H1 (cell line): Measurements from ENCODE around the gene HCST. TPM values are rescaled to one million over a fixed set of nuclear protein-coding genes. Genes with fewer than 3 reads are reported as not detected.

Source experiments
- FOSL1 ChIP-seq: IDR thresholded peaks from 2 replicates; pipeline ENCODE4 v1.6.1; 2011; ENCODE audit warnings: mild to moderate bottlenecking, low read depth, low read length, moderate library complexity; ENCODE audit not compliant: insufficient read depth
- polyA plus RNA-seq, 7 experiments: library from polyadenylated mRNA; depleted of rRNA in 3 of 7; stranded (reverse) in 5 of 7; unstranded in 2 of 7; fragments of >200 nt in 5 of 7; fragments of 200-250 nt in 2 of 7; gene quantifications; 1 replicate in 5 of 7; 2 replicates in 1 of 7; 4 replicates in 1 of 7; pipeline versions ENCODE4 v1.2.1 to v1.2.3, GENCODE V29; 2011 to 2013; ENCODE audit warnings: missing spikeins in 2 of 7, mixed read lengths in 2 of 7
- total RNA-seq: library from RNA; stranded (reverse); fragmentation: NEBNext Ultra II Directional; extraction: Animal tissue kit (Norgen Biotek cat#: 25700); gene quantifications from 2 replicates; pipeline ENCODE4 v1.2.1, GENCODE V29; 2021

The HCST gene
- total and polyA plus RNA-seq, 2 of the 8 experiments (the other 6 are each of a cell fraction or from before 2014, with no cell fraction given), result 2.8 TPM; not detected in 1

DNA sequence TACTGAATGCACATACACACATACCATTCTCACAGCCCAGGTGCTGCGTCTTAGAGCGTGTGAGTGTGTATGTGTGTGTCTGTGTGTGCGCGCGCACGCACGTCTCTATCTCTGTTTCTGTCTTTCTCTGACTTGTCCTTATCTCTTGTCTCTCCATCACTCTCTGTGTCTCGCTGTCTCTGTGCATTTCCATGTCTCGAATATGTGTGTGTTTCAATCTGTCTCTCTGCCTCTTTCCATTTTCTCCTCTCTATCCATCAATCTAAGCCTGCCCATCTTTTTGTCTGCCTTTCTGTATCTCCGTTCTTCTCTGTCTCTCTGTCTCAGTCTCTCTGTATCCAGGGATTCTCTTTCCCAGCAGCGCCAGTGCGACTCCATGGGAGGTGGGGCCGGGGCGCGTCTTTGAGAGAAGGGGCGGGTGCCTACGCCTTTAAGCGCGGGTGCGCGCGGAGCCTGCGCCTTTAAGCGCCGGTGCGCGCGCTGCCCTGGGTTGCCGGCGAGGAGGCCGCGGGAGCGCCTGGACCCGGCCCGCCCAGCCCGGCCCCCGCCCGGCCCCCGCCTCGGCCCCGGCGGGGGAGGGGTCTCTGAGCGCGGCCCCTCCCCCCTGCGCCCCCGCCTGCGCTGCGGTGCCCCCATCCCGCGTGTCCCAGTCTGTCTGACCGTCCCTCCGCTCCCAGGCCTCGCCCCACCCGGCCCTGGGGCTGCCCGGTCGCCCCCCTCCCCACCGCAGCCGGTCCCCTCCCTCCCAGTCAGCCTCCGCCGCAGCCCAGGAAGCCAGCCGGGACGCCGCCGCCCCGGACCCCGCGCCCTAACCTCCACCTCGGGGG lies 33.8 kb downstream of the HCST start, which contains the start of gene LRFN3 (continued):
- TF ChIP-seq FOSL1, result no peak
- TF ChIP-seq, all 59 proteins: peak for 4
